K562 (cell line): ENCODE data around the gene SUSD5. TPM values are rescaled to one million over a fixed set of nuclear protein-coding genes. Genes with fewer than 3 reads are reported as not detected.

Experiments
- FOXM1 ChIP-seq, 2 experiments: fragments of 450-650 bp in 1 of 2; sonication (generic) in 1 of 2; formaldehyde crosslinking in 1 of 2; IDR thresholded peaks; 2 replicates each; pipeline versions ENCODE4 v1.6.1 to v1.9.0; 2017 to 2022; ENCODE audit warnings: low read depth in 2 of 2, mild to moderate bottlenecking in 2 of 2, missing genetic modification reagents in 1 of 2, moderate library complexity in 1 of 2
- GTF2E2 ChIP-seq: fragments of 200-800 bp; sonication (Bioruptor generic); IDR thresholded peaks from 2 replicates; pipeline ENCODE4 v1.6.1; 2016; ENCODE audit warnings: missing genetic modification characterization, missing compliant biosample characterization
- HDAC1 ChIP-seq, 2 experiments: fragments of 450-650 bp; IDR thresholded peaks; 2 replicates each; pipeline ENCODE4 v1.6.1; 2016 to 2017; ENCODE audit warnings: inconsistent platforms in 1 of 2, mild to moderate bottlenecking in 1 of 2, moderate library complexity in 1 of 2
- MCM3 ChIP-seq: fragments of 450-650 bp; IDR thresholded peaks from 2 replicates; pipeline ENCODE4 v1.6.1; 2016
- MIER1 ChIP-seq: fragments of 450-650 bp; IDR thresholded peaks from 2 replicates; pipeline ENCODE4 v1.6.1; 2016; ENCODE audit warnings: antibody characterized with exemption, mild to moderate bottlenecking, low read depth
- NR2C2 ChIP-seq, 2 experiments: fragments of 200-800 bp in 1 of 2; sonication (Bioruptor generic) in 1 of 2; sonication (generic) in 1 of 2; formaldehyde crosslinking in 1 of 2; IDR thresholded peaks; 2 replicates each; pipeline versions ENCODE4 v1.6.1 to v1.8.0; 2016 to 2022; ENCODE audit warnings: mild to moderate bottlenecking in 1 of 2, missing compliant biosample characterization in 1 of 2, missing genetic modification characterization in 1 of 2, missing genetic modification reagents in 1 of 2
- POLR2A ChIP-seq: fragments of 450-650 bp; conservative IDR thresholded peaks from 2 replicates; pipeline ENCODE4 v1.6.1; 2016
- POLR2B ChIP-seq: fragments of 450-650 bp; IDR thresholded peaks from 2 replicates; pipeline ENCODE4 v1.6.1; 2018; ENCODE audit warnings: low read depth; ENCODE audit not compliant: partially characterized antibody
- RAD51 ChIP-seq: fragments of 450-650 bp; IDR thresholded peaks from 2 replicates; pipeline ENCODE4 v1.7.1; 2016; ENCODE audit warnings: low read depth, mild to moderate bottlenecking, borderline replicate concordance
- RB1 ChIP-seq: fragments of 450-650 bp; IDR thresholded peaks from 2 replicates; pipeline ENCODE4 v1.6.1; 2017; ENCODE audit warnings: low read depth, mild to moderate bottlenecking
- RNF2 ChIP-seq: sonication (generic); IDR thresholded peaks from 2 replicates; pipeline ENCODE4 v1.6.1; 2016
- SIRT6 ChIP-seq: IDR thresholded peaks from one replicate; pipeline ENCODE4 v1.6.1; 2012; ENCODE audit warnings: low read depth, mild to moderate bottlenecking, control low read depth, inconsistent platforms, low read length, moderate library complexity
- SP1 ChIP-seq: sonication (generic); formaldehyde crosslinking; IDR thresholded peaks from 2 replicates; pipeline ENCODE4 v1.8.1; 2022; ENCODE audit warnings: mild to moderate bottlenecking, missing genetic modification reagents
- SRSF1 ChIP-seq: fragments of 200-400 bp; formaldehyde crosslinking; IDR thresholded peaks from 2 replicates; pipeline ENCODE4 v1.6.1; 2017; ENCODE audit warnings: mild to moderate bottlenecking, low read depth, low read length, moderate library complexity
- STAG1 ChIP-seq: sonication (generic); formaldehyde crosslinking; IDR thresholded peaks from 2 replicates; pipeline ENCODE4 v1.5.0; 2020; ENCODE audit warnings: missing genetic modification reagents, borderline replicate concordance
- ZBTB11 ChIP-seq, 3 experiments: fragments of 200-800 bp in 1 of 3; fragments of 250-450 bp in 1 of 3; fragments of 450-650 bp in 1 of 3; sonication (Bioruptor Pico) in 1 of 3; sonication (Bioruptor generic) in 1 of 3; formaldehyde crosslinking in 1 of 3; IDR thresholded peaks; 2 replicates each; pipeline versions ENCODE4 v1.6.1 to v1.8.0; 2016 to 2022; ENCODE audit warnings: mild to moderate bottlenecking in 2 of 3, missing genetic modification characterization in 2 of 3, missing compliant biosample characterization in 1 of 3, moderate library complexity in 1 of 3
- ZBTB7A ChIP-seq: IDR thresholded peaks from 2 replicates; pipeline ENCODE4 v1.6.1; 2011; ENCODE audit warnings: low read depth, mild to moderate bottlenecking, low read length, moderate library complexity, borderline replicate concordance; ENCODE audit not compliant: control insufficient read depth
- ZNF395 ChIP-seq: fragments of 200-800 bp; sonication (Bioruptor generic); IDR thresholded peaks from 2 replicates; pipeline ENCODE4 v1.6.1; 2017; ENCODE audit warnings: missing genetic modification characterization, missing compliant biosample characterization
- ZNF589 ChIP-seq: fragments of 200-800 bp; sonication (Bioruptor generic); IDR thresholded peaks from 2 replicates; pipeline ENCODE4 v1.6.1; 2016; ENCODE audit warnings: low read depth, missing genetic modification characterization, missing compliant biosample characterization
- ZNF639 ChIP-seq, 2 experiments: fragments of 200-800 bp in 1 of 2; sonication (Bioruptor generic) in 1 of 2; sonication (generic) in 1 of 2; formaldehyde crosslinking in 1 of 2; IDR thresholded peaks in 1 of 2; conservative IDR thresholded peaks in 1 of 2; 2 replicates each; pipeline versions ENCODE4 v1.5.0 to v1.6.1; 2016 to 2020; ENCODE audit warnings: missing compliant biosample characterization in 1 of 2, missing genetic modification characterization in 1 of 2, missing genetic modification reagents in 1 of 2
- ZNF668 ChIP-seq: fragments of 250-450 bp; sonication (Bioruptor Pico); IDR thresholded peaks from 2 replicates; pipeline ENCODE4 v1.8.0; 2022; ENCODE audit warnings: mild to moderate bottlenecking, inconsistent platforms
- polyA plus RNA-seq, 8 experiments: library from polyadenylated mRNA; depleted of rRNA in 4 of 8; stranded (reverse) in 5 of 8; unstranded in 3 of 8; fragments of >200 nt; fragmentation: Nextera tagmentation in 2 of 8; fragmentation: Illumina TruSeq in 1 of 8; extraction: Ambion mirVana in 2 of 8; extraction: Trizol in 1 of 8; gene quantifications; 2 replicates each; pipeline versions ENCODE4 v1.2.1 to v1.2.3, GENCODE V29; 2011 to 2014; ENCODE audit warnings: inconsistent platforms in 1 of 8, missing spikeins in 1 of 8
- total RNA-seq, 7 experiments: library from RNA; depleted of rRNA in 6 of 7; stranded (reverse); fragments of >200 nt in 6 of 7; fragmentation: Illumina TruSeq in 2 of 7; extraction: Trizol in 2 of 7; gene quantifications; 2 replicates each; pipeline versions ENCODE4 v1.2.1 to v1.2.3, GENCODE V29; 2011 to 2021; ENCODE audit warnings: low replicate concordance in 1 of 7

SUSD5 gene
- total and polyA plus RNA-seq, 9 of the 15 experiments (the other 6 are each of a cell fraction or from before 2014, with no cell fraction given), result not detected

- TF ChIP-seq NR2C2 (CRISPR knock-in tag; IDR thresholded peaks at IDR 0.05), result 0 out of 2 replicates have a peak, but pooled peaks have one; percentile 8
- no peak; the same call in 1 of the 2 replicates for TF ChIP-seq NR2C2 (tag; IDR thresholded peaks at IDR 0.05)
- TF ChIP-seq SIRT6, result no peak
- TF ChIP-seq SRSF1, result no peak
- no peak for TF ChIP-seq MCM3
- 0 out of 2 replicates have a peak, but pooled peaks have one; percentile 38 for TF ChIP-seq ZNF589 (CRISPR knock-in tag)
- TF ChIP-seq FOXM1 (IDR thresholded peaks at IDR 0.05; ENCODE audit: low read depth), result 0 out of 2 replicates have a peak, but pooled peaks have one; percentile 6
- no peak for TF ChIP-seq FOXM1 (CRISPR knock-in tag; IDR thresholded peaks at IDR 0.05; ENCODE audit: low read depth)
- TF ChIP-seq POLR2B, result peak; percentile 52
- TF ChIP-seq STAG1 (CRISPR knock-in tag), result no peak
- peak in 1 of 3 experiments; percentile 6; a peak in 1 of 6 replicates for TF ChIP-seq ZBTB11 (CRISPR knock-in tag; IDR thresholded peaks at IDR 0.05)
- peak; percentile 63; the same call in 1 of the 2 replicates for TF ChIP-seq ZNF668 (CRISPR knock-in tag)
- TF ChIP-seq ZNF395 (CRISPR knock-in tag), result peak; percentile 8; the same call in 1 of the 2 replicates
- TF ChIP-seq HDAC1 (IDR thresholded peaks at IDR 0.05), result peak in 1 of 2 experiments; percentile 88; a peak in 1 of 4 replicates
- TF ChIP-seq ZNF639 (CRISPR knock-in tag; conservative IDR thresholded peaks at IDR 0.05 in 1 of 2, IDR thresholded peaks at IDR 0.05 in 1 of 2), result 0 out of 4 replicates have a peak, but pooled peaks of 1 of the 2 experiments have one; percentile 4
- no peak for TF ChIP-seq MIER1
- 0 out of 2 replicates have a peak, but pooled peaks have one; percentile 0 for TF ChIP-seq RNF2
- peak; percentile 70; the same call in 1 of the 2 replicates for TF ChIP-seq SP1 (CRISPR knock-in tag)
- TF ChIP-seq GTF2E2, result peak; percentile 86
- no peak for TF ChIP-seq RB1
- TF ChIP-seq POLR2A, result peak; percentile 74
- 0 out of 2 replicates have a peak, but pooled peaks have one; percentile 21 for TF ChIP-seq RAD51
- 0 out of 2 replicates have a peak, but pooled peaks have one; percentile 51 for TF ChIP-seq ZBTB7A
Measured at GRCh38 chr3:33114622-33115023, 104.0 kb downstream of the SUSD5 start (continued).
